Smooth muscle cell (in vitro differentiated cells): ENCODE results near the gene SPATA13. TPM values are rescaled to one million over a fixed set of nuclear protein-coding genes. Genes with fewer than 3 reads are reported as not detected.

Source experiments
- DNase-seq: peaks from one replicate; lab custom pipeline; 2025; ENCODE audit not compliant: unreplicated experiment; lab: John Stamatoyannopoulos, UW
- H2AFZ ChIP-seq: fragments of 200-600 bp; sonication (generic); 2 replicates; pipeline ENCODE4 v1.6.0; 2016; ENCODE audit warnings: antibody characterized with exemption, low read depth, mild to moderate bottlenecking
- H3F3A ChIP-seq: fragments of 200-600 bp; sonication (generic); 2 replicates; pipeline ENCODE4 v1.6.0; 2017; ENCODE audit warnings: antibody characterized with exemption, low read depth
- H3K27ac ChIP-seq: fragments of 200-600 bp; sonication (generic); 2 replicates; pipeline ENCODE4 v1.5.1; 2016; ENCODE audit warnings: low read depth, mild to moderate bottlenecking
- H3K27me3 ChIP-seq: fragments of 200-600 bp; sonication (generic); 2 replicates; pipeline ENCODE4 v1.6.1; 2016; ENCODE audit warnings: low read depth, mild to moderate bottlenecking
- H3K36me3 ChIP-seq: fragments of 200-600 bp; sonication (generic); 2 replicates; pipeline ENCODE4 v1.5.1; 2016; ENCODE audit warnings: low read depth
- H3K4me1 ChIP-seq: fragments of 200-600 bp; sonication (generic); 2 replicates; pipeline ENCODE4 v1.5.1; 2016; ENCODE audit warnings: low read depth
- H3K4me2 ChIP-seq: fragments of 200-600 bp; sonication (generic); 2 replicates; pipeline ENCODE4 v1.6.0; 2016; ENCODE audit warnings: mild to moderate bottlenecking
- H3K4me3 ChIP-seq: fragments of 200-600 bp; sonication (generic); 2 replicates; pipeline ENCODE4 v1.5.1; 2016; ENCODE audit warnings: mild to moderate bottlenecking
- H3K79me2 ChIP-seq: fragments of 200-600 bp; sonication (generic); 2 replicates; pipeline ENCODE4 v1.6.0; 2016; ENCODE audit warnings: low read depth, mild to moderate bottlenecking
- H3K9ac ChIP-seq: fragments of 200-600 bp; sonication (generic); 2 replicates; pipeline ENCODE4 v1.6.0; 2016; ENCODE audit warnings: low read depth
- H3K9me3 ChIP-seq: fragments of 200-600 bp; sonication (generic); replicated peaks from 2 replicates; pipeline ENCODE4 v1.5.1; 2016; ENCODE audit warnings: low read depth
- H4K20me1 ChIP-seq: fragments of 200-600 bp; sonication (generic); 2 replicates; pipeline ENCODE4 v1.6.0; 2016; ENCODE audit warnings: low read depth
- WGBS: methylation state at CpG from one replicate; pipeline ENCODE4 v1.1.7; 2016; ENCODE audit warnings: low lambda C conversion rate; 5-methylcytosine and 5-hydroxymethylcytosine counted together
- polyA plus RNA-seq: library from polyadenylated mRNA; unstranded; fragments of >200 nt; fragmentation: Nextera tagmentation; extraction: Ambion mirVana; gene quantifications from 2 replicates; pipeline ENCODE4 v1.2.1, GENCODE V29; 2016
- total RNA-seq: library from RNA; depleted of rRNA; stranded (reverse); fragments of >200 nt; gene quantifications from 2 replicates; pipeline ENCODE4 v1.2.3, GENCODE V29; 2014
- TF ChIP-seq, protein P1 (sequence below): fragments of 200-600 bp; sonication (generic); IDR thresholded peaks from 2 replicates; pipeline ENCODE4 v1.5.1; 2017; ENCODE audit warnings: borderline replicate concordance, mild to moderate bottlenecking, antibody characterized with exemption; ENCODE audit not compliant: insufficient read depth, poor library complexity, severe bottlenecking

SPATA13 gene
- total and polyA plus RNA-seq, 2 experiments from 2014 or later: 7.1 to 16.6 TPM

DNA sequence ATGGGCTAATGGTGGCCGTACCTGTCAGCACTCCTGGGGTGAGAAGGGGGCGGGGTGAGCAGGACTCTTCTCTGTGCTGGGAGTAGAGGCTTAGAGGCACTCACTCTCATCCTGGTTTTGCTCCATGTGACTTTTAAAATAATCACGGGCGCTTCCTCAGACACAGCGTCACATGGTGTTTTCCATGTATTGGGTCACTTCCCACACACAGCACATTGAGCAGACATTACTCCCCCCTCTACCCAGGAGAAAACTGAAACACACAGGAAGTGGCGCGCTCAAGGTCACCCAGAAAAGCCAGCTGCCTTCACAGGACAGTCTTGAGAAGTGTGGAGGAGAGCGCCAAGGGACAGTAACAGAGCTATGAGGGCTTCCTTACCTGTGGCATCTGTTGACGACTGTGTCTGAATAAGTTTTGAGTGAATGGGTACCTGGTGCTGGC lies 23.2 kb downstream of the SPATA13 start:
- 94% methylated on average over 9 of the region's 9 CpGs for WGBS
- no peak for DNase-seq

DNA sequence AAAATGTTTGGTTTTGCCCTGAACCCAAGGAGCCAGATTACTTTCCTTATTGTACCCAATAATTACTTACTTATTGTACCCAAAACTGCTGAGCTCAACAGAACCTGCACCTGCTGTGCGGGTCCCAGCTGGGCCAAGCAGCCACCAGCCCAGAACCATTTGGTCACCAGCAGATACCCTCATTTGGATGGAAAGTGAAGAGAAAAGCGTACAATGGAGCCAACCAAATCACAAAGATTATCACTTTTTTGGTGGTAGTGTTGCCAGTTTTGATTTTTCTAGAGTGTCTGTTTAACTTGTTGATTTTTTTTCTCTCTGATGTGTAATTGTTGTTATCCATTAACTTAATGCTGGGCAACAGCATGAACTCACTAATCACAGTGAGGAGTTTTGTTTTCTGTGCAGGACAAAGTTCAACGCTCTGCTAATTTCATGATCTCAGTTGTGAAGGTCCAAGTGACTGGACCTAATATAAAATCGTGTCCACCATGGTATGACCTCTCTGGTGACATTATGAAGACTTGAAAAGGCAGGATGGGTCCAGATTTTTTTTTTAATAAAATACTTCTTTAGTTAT lies 23.8 kb downstream of the SPATA13 start:
- WGBS: 95% methylated on average over 4 of the region's 4 CpGs
- Histone ChIP-seq H3F3A (peaks cover 7% of the 10 kb centered on the region), H3K27ac (no peak overlapping the region)

More for the DNA sequence above, 23.2 kb downstream of the SPATA13 start:
- Histone ChIP-seq H3K27me3 (no peaks in the 10 kb centered on the region), H3K4me2 (no peak overlapping the region), H3K9ac (no peak overlapping the region), H3K79me2 (no peaks in the 10 kb centered on the region), H3K36me3 (no peaks in the 10 kb centered on the region), H3K9me3 (no peaks in the 10 kb centered on the region), H3K27ac (no peak overlapping the region), H2AFZ (no peak overlapping the region), H3K4me1 (peaks cover 4% of the 10 kb centered on the region), H3F3A (peaks cover 7% of the 10 kb centered on the region), H4K20me1 (no peaks in the 10 kb centered on the region), H3K4me3 (peak overlapping the region; percentile 13)
- TF ChIP-seq, protein P1, sequence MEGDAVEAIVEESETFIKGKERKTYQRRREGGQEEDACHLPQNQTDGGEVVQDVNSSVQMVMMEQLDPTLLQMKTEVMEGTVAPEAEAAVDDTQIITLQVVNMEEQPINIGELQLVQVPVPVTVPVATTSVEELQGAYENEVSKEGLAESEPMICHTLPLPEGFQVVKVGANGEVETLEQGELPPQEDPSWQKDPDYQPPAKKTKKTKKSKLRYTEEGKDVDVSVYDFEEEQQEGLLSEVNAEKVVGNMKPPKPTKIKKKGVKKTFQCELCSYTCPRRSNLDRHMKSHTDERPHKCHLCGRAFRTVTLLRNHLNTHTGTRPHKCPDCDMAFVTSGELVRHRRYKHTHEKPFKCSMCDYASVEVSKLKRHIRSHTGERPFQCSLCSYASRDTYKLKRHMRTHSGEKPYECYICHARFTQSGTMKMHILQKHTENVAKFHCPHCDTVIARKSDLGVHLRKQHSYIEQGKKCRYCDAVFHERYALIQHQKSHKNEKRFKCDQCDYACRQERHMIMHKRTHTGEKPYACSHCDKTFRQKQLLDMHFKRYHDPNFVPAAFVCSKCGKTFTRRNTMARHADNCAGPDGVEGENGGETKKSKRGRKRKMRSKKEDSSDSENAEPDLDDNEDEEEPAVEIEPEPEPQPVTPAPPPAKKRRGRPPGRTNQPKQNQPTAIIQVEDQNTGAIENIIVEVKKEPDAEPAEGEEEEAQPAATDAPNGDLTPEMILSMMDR: no peak

DNA sequence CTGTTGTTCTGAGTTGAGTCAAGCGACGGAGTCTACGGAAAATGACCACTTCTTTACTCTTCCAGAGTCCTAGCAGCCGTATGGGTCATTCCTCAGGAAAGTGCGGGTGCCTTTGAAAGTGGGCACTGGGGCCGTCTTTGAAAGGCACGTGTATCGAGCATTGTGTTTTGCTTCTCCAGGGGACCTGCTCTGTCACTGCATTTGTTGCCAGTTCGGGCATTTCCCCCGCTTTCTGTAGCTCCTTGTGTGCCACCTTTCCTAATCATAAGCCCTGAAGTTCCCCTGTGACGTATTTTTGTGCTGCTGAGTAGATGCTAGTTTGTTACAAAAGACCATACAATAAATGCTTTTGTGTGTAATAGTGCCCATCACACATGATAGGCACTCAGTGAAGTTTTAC lies 24.4 kb downstream of the SPATA13 start:
- 91% methylated on average over 11 of the region's 11 CpGs for WGBS
- Histone ChIP-seq H3K79me2 (no peaks in the 10 kb centered on the region), H3K9ac (no peak overlapping the region), H3K27me3 (no peaks in the 10 kb centered on the region), H4K20me1 (no peaks in the 10 kb centered on the region), H3K27ac (no peak overlapping the region), H3K36me3 (no peaks in the 10 kb centered on the region), H3K4me2 (no peak overlapping the region), H2AFZ (no peak overlapping the region), H3K9me3 (no peaks in the 10 kb centered on the region), H3K4me3 (no peak overlapping the region), H3F3A (peaks cover 7% of the 10 kb centered on the region), H3K4me1 (peaks cover 4% of the 10 kb centered on the region)
- TF ChIP-seq, protein P1: no peak
- no peak for DNase-seq

More for the DNA sequence above, 23.8 kb downstream of the SPATA13 start:
- H3K36me3 ChIP-seq: no peaks in the 10 kb centered on the region
- no peak overlapping the region for H3K4me2 ChIP-seq
- H3K79me2 ChIP-seq: no peaks in the 10 kb centered on the region
- TF ChIP-seq, protein P1: no peak
- H3K4me3 ChIP-seq: peak overlapping the region; percentile 13
- H2AFZ ChIP-seq: no peak overlapping the region
- H3K27me3 ChIP-seq: no peaks in the 10 kb centered on the region
- H3K4me1 ChIP-seq: peaks cover 4% of the 10 kb centered on the region
- H4K20me1 ChIP-seq: no peaks in the 10 kb centered on the region
- no peaks in the 10 kb centered on the region for H3K9me3 ChIP-seq
- no peak overlapping the region for H3K9ac ChIP-seq
- DNase-seq: no peak
